Hematopoietic multipotent progenitor cell treated with erythropoietin and hydrocortisone succinate and interleukin-3 and kit ligand, for 8 days (in vitro differentiated cells): ENCODE data around the gene ZCCHC14.

ENCODE experiments used
- DNase-seq: peaks from one replicate; pipeline ENCODE4 v3.0.0-alpha.2; 2015

ZCCHC14 gene

GRCh38 chr16:87451563-87452210 is 41.1 kb downstream of the ZCCHC14 start:
- no peak for DNase-seq

DNA sequence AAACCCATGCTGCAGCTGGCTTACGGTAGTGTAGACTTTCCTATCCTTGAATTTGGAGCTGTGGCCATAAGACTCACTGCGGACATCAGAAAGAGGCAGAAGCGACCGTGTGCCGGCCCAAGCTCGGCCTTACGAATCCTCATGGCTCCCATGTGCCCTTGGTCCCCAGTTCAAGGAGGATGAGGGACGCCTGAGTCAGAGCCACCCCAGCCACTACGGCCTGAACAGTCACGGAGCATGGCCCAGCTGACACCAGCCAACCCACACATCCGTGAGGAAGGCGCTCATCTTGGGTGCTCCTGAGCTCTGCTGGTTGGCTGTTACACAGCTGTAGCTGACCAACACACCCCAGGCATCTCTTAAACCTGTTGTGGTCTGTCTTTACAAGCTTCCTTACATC is 44.0 kb downstream of the ZCCHC14 start:
- no peak for DNase-seq

- no peak for DNase-seq
Measured at GRCh38 chr16:87447323-87447722, 45.5 kb downstream of the ZCCHC14 start.

DNA sequence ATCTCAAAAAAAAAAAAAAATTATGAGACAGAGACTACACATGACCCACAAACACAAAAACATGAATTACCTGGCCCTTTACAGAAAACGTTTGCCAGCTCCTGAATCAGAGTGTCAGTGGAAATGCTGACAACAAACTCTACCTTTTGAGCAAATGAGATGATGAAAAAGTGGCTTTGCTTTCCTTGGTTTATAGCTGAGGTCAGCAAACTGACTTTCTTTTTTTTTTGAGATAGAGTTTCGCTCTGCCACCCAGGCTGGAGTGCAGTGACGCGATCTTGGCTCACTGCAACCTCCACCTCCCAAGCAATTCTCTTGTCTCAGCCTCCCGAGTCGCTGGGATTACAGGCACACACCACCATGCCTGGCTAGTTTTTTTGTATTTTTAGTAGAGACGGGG is 46.3 kb downstream of the ZCCHC14 start:
- DNase-seq: no peak

GRCh38 chr16:87445486-87445885 is 47.3 kb downstream of the ZCCHC14 start:
- no peak for DNase-seq

GRCh38 chr16:87443964-87444363 is 48.9 kb downstream of the ZCCHC14 start:
- DNase-seq: no peak

DNA sequence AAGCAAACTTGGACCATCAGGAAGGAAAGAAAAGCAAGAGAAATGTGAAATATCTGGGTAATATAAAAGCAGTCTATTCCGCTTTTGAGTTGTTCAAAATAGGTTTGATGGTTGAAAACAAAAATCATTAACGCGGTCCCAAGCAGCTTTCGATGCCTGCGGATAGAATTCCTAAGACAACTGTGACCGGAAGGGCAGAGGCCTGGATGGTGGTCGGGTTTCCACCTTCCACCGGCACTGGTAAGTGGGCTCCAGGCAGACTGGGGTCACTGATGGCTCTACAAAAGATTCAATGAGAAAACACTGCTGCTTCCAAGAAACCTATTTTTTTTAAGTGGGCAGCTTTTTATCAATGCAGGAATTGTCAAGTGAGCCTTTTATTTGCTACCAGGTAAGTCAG is 49.8 kb downstream of the ZCCHC14 start:
- no peak for DNase-seq

DNA sequence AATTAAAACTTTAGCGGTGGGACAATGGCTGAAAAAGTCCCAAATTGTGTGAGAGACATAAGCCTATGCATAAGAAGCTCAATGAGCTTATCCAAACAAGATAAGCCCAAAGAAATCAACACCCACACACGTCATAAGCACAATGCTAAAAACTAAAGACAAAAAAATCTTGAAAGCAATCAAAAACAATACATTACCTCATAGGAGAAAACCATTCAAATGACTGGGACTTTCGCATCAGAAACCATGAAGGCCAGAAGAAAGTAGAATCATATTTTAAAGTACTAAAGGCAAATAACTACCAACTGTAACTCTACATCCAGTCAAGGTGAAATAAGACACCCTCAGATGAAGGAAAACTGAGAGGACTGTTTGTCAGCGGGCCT is 50.2 kb downstream of the ZCCHC14 start:
- DNase-seq: no peak

GRCh38 chr16:87441886-87442580 is 50.8 kb downstream of the ZCCHC14 start:
- DNase-seq: no peak

- DNase-seq: no peak
Measured at GRCh38 chr16:87439926-87440325, 52.9 kb downstream of the ZCCHC14 start.

- no peak for DNase-seq
Measured at GRCh38 chr16:87438611-87438985, 54.2 kb downstream of the ZCCHC14 start.

DNA sequence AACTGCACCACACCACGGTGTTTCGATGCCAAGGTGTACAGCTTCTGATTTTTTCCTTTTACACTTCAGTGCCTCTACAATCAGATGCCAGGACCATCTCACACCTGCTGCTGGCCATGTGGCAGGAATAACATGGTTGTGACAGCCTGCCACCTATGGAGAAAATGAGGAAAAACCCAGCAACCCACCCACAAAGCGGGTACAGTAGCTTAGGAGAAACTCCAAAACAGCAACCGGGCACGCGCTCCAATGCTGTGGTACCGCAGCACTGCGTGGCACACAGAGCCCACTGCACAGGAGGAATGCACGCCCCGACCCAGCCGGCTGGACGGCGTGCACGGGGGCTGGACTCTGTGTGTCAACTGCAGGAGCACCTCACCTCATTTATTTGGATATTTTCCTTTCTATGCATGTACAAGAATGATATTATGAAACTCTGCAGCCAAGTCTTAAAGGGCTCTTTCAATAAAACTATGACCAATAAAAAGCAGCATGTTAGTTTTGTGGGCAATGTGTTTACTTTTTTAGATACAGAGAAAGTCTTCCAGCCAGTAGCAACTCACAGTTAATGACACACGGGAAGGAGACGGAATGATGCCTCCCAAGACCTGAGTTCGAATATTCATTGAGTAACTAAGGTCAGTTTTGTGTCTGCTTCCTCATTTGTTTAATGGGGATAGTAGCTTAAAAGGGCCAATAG is 54.8 kb downstream of the ZCCHC14 start:
- no peak for DNase-seq

DNA sequence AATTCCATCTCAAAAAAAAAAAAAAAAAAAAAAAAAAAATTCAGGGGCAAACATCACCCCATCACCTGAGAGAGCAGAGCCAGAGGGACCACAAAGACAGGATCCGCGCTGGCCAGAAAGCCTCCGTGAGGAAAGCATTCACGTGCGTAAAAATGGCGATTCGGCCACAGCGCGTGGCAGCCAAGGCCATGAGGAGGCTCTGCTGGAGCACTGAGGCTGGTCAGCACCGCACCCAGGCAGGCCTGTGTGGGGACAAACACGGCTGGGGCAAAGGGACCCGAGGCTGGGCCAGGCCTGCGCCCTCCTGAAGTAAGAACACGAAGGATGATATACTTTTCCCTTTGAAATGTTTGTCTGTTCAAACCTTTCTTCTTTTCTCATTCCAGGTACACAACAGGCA is 55.5 kb downstream of the ZCCHC14 start:
- no peak for DNase-seq

GRCh38 chr16:87436225-87437172 is 56.3 kb downstream of the ZCCHC14 start:
- no peak for DNase-seq

- no peak for DNase-seq
Measured at GRCh38 chr16:87435372-87436224, 57.2 kb downstream of the ZCCHC14 start.

GRCh38 chr16:87434146-87434667 is 58.6 kb downstream of the ZCCHC14 start:
- DNase-seq: no peak

GRCh38 chr16:87432330-87432915 is 60.4 kb downstream of the ZCCHC14 start:
- DNase-seq: no peak

DNA sequence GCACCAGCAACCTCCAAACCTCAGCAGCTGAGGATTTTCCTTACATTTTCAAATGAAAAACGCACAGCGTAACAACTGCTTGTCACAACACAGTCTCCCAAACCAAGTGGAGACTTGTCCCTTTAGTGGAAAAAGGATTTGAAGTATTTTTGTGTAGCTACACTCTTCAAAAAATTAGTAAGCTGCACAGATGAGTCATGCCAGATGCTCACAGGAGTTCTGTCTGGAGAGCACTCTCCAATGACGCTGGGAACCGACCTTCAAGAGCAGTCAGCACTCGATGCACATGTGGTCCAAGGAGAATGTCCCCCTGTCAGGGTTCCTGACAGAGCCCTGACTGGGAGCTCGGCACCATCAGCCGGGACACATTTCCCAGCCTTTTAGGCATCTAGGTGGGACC is 60.9 kb downstream of the ZCCHC14 start:
- no peak for DNase-seq

- DNase-seq: no peak
Measured at GRCh38 chr16:87426423-87427215, 66.2 kb downstream of the ZCCHC14 start.

DNA sequence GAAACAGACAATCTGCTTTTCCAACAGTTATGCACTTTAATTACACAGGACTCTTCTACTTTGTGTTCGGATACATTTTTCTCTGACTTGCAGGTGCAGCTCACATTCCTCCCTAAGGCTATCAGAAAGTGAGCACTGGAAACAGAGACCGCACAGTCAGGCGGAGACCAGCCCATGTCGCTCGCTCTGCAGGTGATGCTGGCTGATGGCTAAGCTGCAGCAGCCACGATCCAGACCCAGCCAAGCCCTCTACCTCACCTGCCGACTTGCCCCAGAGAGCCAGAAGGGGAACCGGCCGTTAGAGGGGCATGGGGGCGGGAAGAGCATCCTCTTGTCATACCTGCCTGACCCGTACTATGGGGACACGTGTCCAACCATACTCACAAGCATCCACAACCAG is 66.9 kb downstream of the ZCCHC14 start:
- no peak for DNase-seq

GRCh38 chr16:87424266-87424665 is 68.6 kb downstream of the ZCCHC14 start:
- DNase-seq: no peak
